Heart right ventricle (tissue), 16 donors: Measurements from ENCODE around the gene PIAS4. TPM values are rescaled to one million over a fixed set of nuclear protein-coding genes. Genes with fewer than 3 reads are reported as not detected.

Source experiments
- ATAC-seq, 8 donors: fragments of 200-7000 bp; cut with Tn5 transposase; one replicate each; pipeline ENCODE4 v1.9.1; 2020; ENCODE audit warnings: mild to moderate bottlenecking in 8 of 8, moderate library complexity in 8 of 8, moderate number of reproducible peaks in 1 of 8
- DNase-seq, 2 donors: peaks; one replicate each; pipeline ENCODE4 v3.0.0-alpha.2; 2020
- H3K27ac ChIP-seq, 10 donors: fragments of 200-600 bp; sonication (generic) in 2 of 10; one replicate each; pipeline versions ENCODE4 v1.5.0 to v1.8.0; 2020 to 2022; ENCODE audit warnings: mild to moderate bottlenecking in 3 of 10
- H3K27me3 ChIP-seq, 7 donors: fragments of 200-600 bp; one replicate each; pipeline ENCODE4 v1.8.0; 2021 to 2022; ENCODE audit warnings: mild to moderate bottlenecking in 2 of 7
- H3K36me3 ChIP-seq, 9 donors: fragments of 200-600 bp; sonication (generic) in 1 of 9; one replicate each; pipeline versions ENCODE4 v1.5.0 to v1.8.0; 2020 to 2022; ENCODE audit warnings: mild to moderate bottlenecking in 2 of 9
- H3K4me1 ChIP-seq, 9 donors: fragments of 200-600 bp; sonication (generic) in 1 of 9; one replicate each; pipeline versions ENCODE4 v1.5.0 to v1.8.0; 2020 to 2022; ENCODE audit warnings: mild to moderate bottlenecking in 4 of 9
- H3K4me3 ChIP-seq, 10 donors: fragments of 200-600 bp; sonication (generic) in 2 of 10; one replicate each; pipeline versions ENCODE4 v1.5.0 to v1.8.0; 2020 to 2022; ENCODE audit warnings: mild to moderate bottlenecking in 7 of 10, moderate library complexity in 2 of 10
- H3K9me3 ChIP-seq, 11 donors: fragments of 200-600 bp in 10 of 11; sonication (generic) in 2 of 11; one replicate each; pipeline versions ENCODE4 v1.5.0 to v1.8.0; 2013 to 2022; ENCODE audit warnings: mild to moderate bottlenecking in 2 of 11, control low read depth in 1 of 11, moderate library complexity in 1 of 11
- WGBS, 2 donors: extraction: QIAGEN DNeasy Blood & Tissue Kit; methylation state at CpG; one replicate each; pipeline ENCODE4 v1.1.7; 2013; ENCODE audit warnings: inconsistent platforms in 1 of 2; 5-methylcytosine and 5-hydroxymethylcytosine counted together
- intact Hi-C, 10 donors: fragments of 100-400 bp; cut with DNase I; formaldehyde crosslinking; loops; one replicate each; pipeline versions ENCODE4 v1.11.1 to v1.14.2; 2022
- polyA plus RNA-seq, 2 donors: library from polyadenylated mRNA; stranded (reverse); fragments of 200-250 nt; gene quantifications; one replicate each; pipeline ENCODE4 v1.2.3, GENCODE V29; 2013
- total RNA-seq, 10 donors: library from RNA; stranded (reverse); fragmentation: NEBNext Ultra II Directional in 3 of 10; extraction: Animal tissue kit (Norgen Biotek cat#: 25700) in 3 of 10; gene quantifications; one replicate each; pipeline versions ENCODE4 v1.2.1 to v1.2.4, GENCODE V29; 2021 to 2023
- TF ChIP-seq, protein P1 (sequence below), 9 donors: fragments of 200-600 bp; sonication (generic) in 2 of 9; IDR thresholded peaks; one replicate each; pipeline versions ENCODE4 v1.5.0 to v1.8.0; 2021 to 2022; ENCODE audit warnings: antibody characterized with exemption in 9 of 9, mild to moderate bottlenecking in 5 of 9, moderate library complexity in 1 of 9
- donor health status: Arrhythmogenic right ventricular cardiomyopathy.
- donor health status: ischemic (EF 13 %, LVEDD 7.1; RV severe dilation, severe dysfunction).
- donor health status: healthy with polysubstance abuse.
- donor health status: DM: no; HTN: yes; CAD: no.
- donor health status: DM: no; HTN: no; CAD: no.
- donor health status: ischemic (EF 25% LVEDD 6.9; RV normal size, moderate dysfunction).
- donor health status: ischemic (EF 25% LVEDD 5.7; RV mildly dilated, moderate dysfunction).
- donor health status: healthy.
- donor health status: DM: yes; HTN: yes; CAD: no.
- donor health status: Ischemic cardiomyopathy.
- donor health status: ischemic (EF 35%, LVEDD 5.7; RV mildly dilated, moderate dysfunction).
- donor health status: nonischemic (EF 11% LVEDD 7.7; RV severe dilation, severe dysfunction).
- donor health status: DM: yes; HTN: yes; CAD: no.
- donor health status: PGD.
- donor health status: ischemic (EF 29% LVEDD 5.4; RV normal size, mild dysfunction).
- donor health status: nonischemic (EF 23%, LVEDD 6.1; RV moderate dilation, normal function).

Gene PIAS4
- total and polyA plus RNA-seq, 12 donors = 8.5 to 22.8 (median 13.4) TPM

- WGBS, 2 donors = 17 to 18% methylated on average over 30 of the region's 30 CpGs
- intact Hi-C loops = loop anchor here in 7 of 10 donors (2.0 to 10.0 kb wide), 3 partner anchors 13 to 221 kb away; partner anchors contain the start of gene DAPK3 (in 3 of the 7)
- ATAC-seq (peak in 2 of 8 donors; percentile 11 to 19), DNase-seq (no peak)
- Histone ChIP-seq H3K36me3 (peaks cover 34 to 54% (median 51%) of the 10 kb centered on the region in 9 donors), H3K27ac (peak overlapping the region in 9 of 10 donors; percentile 89 to 100 (median 96)), H3K4me3 (peak overlapping the region; percentile 85 to 100 (median 94)), H3K9me3 (no peaks in the 10 kb centered on the region), H3K27me3 (no peaks in the 10 kb centered on the region), H3K4me1 (peaks cover 6 to 64% (median 45%) of the 10 kb centered on the region in 9 donors)
- TF ChIP-seq, protein P1, sequence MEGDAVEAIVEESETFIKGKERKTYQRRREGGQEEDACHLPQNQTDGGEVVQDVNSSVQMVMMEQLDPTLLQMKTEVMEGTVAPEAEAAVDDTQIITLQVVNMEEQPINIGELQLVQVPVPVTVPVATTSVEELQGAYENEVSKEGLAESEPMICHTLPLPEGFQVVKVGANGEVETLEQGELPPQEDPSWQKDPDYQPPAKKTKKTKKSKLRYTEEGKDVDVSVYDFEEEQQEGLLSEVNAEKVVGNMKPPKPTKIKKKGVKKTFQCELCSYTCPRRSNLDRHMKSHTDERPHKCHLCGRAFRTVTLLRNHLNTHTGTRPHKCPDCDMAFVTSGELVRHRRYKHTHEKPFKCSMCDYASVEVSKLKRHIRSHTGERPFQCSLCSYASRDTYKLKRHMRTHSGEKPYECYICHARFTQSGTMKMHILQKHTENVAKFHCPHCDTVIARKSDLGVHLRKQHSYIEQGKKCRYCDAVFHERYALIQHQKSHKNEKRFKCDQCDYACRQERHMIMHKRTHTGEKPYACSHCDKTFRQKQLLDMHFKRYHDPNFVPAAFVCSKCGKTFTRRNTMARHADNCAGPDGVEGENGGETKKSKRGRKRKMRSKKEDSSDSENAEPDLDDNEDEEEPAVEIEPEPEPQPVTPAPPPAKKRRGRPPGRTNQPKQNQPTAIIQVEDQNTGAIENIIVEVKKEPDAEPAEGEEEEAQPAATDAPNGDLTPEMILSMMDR (IDR thresholded peaks at IDR 0.05) = no peak
Measured at GRCh38 chr19:3983936-3984583, 23.5 kb upstream of the PIAS4 start.

DNA sequence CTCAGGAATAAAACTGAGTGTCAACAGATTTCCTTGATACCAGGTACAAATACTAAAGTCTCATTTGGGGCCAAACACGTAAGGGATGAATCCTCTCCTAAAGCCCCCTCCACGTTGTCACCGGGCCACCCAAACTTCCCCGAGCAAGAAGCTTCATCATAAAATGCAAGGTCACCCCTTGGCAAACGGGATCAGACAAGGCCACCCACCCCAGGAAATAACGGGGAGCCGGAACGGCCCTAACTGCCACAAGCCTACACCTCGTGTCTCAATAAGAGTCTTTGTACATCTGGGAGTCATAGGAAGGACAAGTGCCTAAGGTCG lies 23.0 kb upstream of the PIAS4 start:
- H3K9me3 ChIP-seq = no peaks in the 10 kb centered on the region
- DNase-seq (no peak), ATAC-seq (peak in 3 of 8 donors; percentile 1 to 17 (median 7))
- H3K27ac ChIP-seq = peak overlapping the region; percentile 88 to 100 (median 96)
- intact Hi-C loops = loop anchor here in 7 of 10 donors (2.0 to 10.0 kb wide), 3 partner anchors 14 to 220 kb away; partner anchors contain the start of gene DAPK3 (in 3 of the 7)
- peaks cover 6 to 64% (median 45%) of the 10 kb centered on the region in 9 donors for H3K4me1 ChIP-seq
- peak overlapping the region; percentile 85 to 100 (median 94) for H3K4me3 ChIP-seq
- TF ChIP-seq, protein P1 (IDR thresholded peaks at IDR 0.05) = no peak
- no peaks in the 10 kb centered on the region for H3K27me3 ChIP-seq
- peaks cover 30 to 49% (median 46%) of the 10 kb centered on the region in 9 donors for H3K36me3 ChIP-seq
- 0% methylated on average over 10 of the region's 10 CpGs for WGBS, 2 donors

GRCh38 chr19:3984908-3985642 lies 22.5 kb upstream of the PIAS4 start, which contains the start of gene EEF2:
EEF2 (minus strand) TSS chr19:3985463; CDS start chr19:3985380, 83 bp downstream.
- TF ChIP-seq, protein P1 (IDR thresholded peaks at IDR 0.05) = no peak
- peaks cover 6 to 62% (median 45%) of the 10 kb centered on the region in 9 donors for H3K4me1 ChIP-seq
- peak; percentile 56 to 85 (median 78) for ATAC-seq
- no peaks in the 10 kb centered on the region for H3K27me3 ChIP-seq
- DNase-seq = peak; percentile 91
- H3K4me3 ChIP-seq = peak within 1 kb of the TSS; percentile 85 to 100 (median 94)
- peak within 1 kb of the TSS; percentile 88 to 100 (median 96) for H3K27ac ChIP-seq
- WGBS, 2 donors = 0 to 1% methylated on average over 80 of the region's 80 CpGs
- intact Hi-C loops = loop anchor here in 9 of 10 donors (2.0 to 10.0 kb wide), 9 partner anchors 14 to 223 kb away; partner anchors contain the start of genes DAPK3 (in 3 of the 9), ANKRD24 (in 1 of the 9), APBA3 (in 1 of the 9) and MAP2K2 (in 1 of the 9)
- H3K36me3 ChIP-seq = peaks cover 25 to 44% (median 41%) of the 10 kb centered on the region in 9 donors
- H3K9me3 ChIP-seq = no peaks in the 10 kb centered on the region
